Activated CD8-positive, alpha-beta memory T cell treated with anti-CD3 and anti-CD28 coated beads, Interleukin-2, amount 50 U/mL, for 48 hours (primary cell): ENCODE measurements around the gene SDK1.
"Not testable (repeated sequence)": the region's sequence is repeated elsewhere in the genome, so short reads cannot be mapped to it uniquely, and the experiment has no call there.

Experiments used
- DNase-seq: peaks from one replicate; pipeline ENCODE4 v3.0.0-alpha.2; 2020

SDK1 gene

GRCh38 chr7:4225881-4226523 lies 925.0 kb downstream of the SDK1 start:
- no peak for DNase-seq

DNA sequence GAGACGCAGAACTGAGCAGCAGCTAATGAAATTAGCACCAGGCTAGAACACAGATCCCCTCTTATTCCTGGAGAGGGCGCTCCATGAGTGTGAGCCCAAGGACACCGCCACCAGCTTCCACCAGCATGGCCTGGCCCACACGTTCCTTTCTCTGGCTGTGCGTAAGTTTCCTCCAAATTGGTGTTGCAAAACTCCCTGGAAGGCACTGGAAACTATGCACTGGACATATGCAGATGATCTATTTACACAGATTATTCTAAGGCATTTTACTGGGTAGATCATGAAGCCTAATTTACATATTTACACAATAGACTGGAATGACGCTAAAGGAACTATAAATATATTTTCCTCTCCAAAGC lies 925.5 kb downstream of the SDK1 start:
- DNase-seq: no peak

GRCh38 chr7:4227105-4228010 lies 926.3 kb downstream of the SDK1 start:
- DNase-seq: no peak

DNA sequence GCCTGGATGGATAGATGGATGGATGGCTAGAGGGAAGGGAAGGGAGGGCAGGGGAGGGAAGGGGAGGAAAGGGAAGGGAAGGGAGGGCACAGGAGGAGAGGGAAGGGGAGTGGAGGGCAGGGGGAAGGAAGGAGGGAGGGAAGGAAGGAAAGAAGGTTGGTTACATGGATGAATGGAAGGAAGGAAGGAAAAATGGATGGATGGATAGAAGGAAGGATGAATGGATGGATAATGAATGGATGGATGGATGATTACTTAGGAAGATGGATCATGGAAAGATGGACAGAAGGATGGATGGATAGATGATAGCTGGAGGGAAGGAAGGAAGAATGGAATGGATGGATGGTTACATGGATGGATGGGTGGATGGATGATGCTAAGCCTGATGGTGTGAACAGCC lies 929.3 kb downstream of the SDK1 start:
- DNase-seq: no peak

DNA sequence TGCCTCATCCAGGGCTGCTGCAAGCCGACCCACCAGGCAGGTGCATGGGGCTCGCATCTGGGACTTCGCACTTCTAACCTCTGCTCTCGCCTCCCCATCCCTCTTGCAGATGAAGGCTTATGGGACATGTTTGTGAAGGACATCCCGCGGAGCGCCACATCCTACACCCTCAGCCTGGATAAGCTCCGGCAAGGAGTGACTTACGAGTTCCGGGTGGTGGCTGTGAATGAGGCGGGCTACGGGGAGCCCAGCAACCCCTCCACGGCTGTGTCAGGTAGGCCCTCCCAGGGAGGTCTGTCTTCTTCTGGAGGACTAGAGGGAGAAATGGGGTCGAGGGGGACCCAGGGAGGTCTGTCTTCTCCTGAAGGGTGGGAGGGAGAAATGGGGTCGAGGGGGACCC lies 932.1 kb downstream of the SDK1 start:
- DNase-seq: no peak

GRCh38 chr7:4233621-4234497 lies 932.8 kb downstream of the SDK1 start:
- no peak for DNase-seq

GRCh38 chr7:4234498-4234855 lies 933.4 kb downstream of the SDK1 start:
- no peak for DNase-seq

DNA sequence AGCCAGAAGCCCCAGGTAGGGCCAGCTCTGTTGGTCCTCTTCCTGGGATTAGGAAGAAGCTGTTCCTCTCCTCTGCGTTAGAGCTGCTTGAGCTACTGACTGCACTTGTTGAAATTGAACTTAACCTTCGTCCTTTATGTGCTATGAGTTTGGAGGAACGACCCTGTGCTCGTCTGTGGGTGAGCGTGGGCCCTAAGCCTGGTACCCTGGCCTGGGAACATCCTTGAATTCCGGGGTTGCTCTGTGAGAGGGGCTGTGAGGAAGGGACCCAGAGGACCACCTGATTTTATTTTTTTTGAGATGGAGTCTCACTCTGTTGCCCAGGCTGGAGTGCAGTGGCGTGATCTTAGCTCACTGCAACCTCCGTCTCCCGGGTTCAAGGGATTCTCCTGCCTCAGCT lies 933.8 kb downstream of the SDK1 start:
- no peak for DNase-seq

DNA sequence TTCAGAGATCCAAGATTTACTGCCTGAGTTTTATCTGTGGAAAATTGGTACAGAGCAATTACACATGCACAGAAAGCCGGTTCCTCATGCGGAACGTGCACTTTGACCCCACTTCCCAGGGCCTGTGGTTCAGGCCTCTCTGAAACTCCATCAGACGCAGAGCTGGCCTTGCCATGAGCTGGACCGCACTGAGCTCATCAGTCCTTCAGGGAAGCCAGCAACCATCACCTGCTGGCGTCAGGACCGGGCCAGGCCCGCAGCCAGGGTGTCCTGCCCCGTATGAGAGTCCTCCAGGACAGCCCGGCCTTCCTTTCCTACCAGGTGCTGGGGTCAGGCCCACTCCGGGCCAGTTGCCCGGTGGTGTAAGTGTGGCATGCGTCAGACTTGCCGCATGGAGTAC lies 934.5 kb downstream of the SDK1 start:
- no peak for DNase-seq

GRCh38 chr7:4236389-4236788 lies 935.3 kb downstream of the SDK1 start:
- no peak for DNase-seq

GRCh38 chr7:4236873-4237272 lies 935.8 kb downstream of the SDK1 start:
- not testable (repeated sequence) for DNase-seq

- DNase-seq: no peak
These were observed 936.5 kb downstream of the SDK1 start for GRCh38 chr7:4237296-4238235.

DNA sequence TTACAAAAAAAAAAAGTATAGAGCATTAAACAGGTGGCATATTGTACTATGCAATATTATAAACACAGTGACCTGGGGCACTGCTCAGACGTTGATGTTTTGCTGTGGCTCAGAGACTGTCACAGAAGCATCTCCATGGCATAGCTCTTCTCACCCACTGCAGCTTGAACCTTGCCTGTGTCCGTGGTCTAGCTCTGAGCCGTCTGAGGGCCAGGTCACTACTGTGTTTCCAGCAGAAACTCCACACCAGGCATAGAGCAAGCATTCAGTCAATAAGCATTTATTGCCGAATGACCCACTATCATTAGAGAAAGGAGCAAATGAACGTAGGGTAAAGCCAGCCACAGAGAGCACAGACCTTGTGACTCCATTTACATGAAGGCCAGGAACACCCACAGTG lies 937.8 kb downstream of the SDK1 start:
- no peak for DNase-seq

- no peak for DNase-seq
These were observed 939.0 kb downstream of the SDK1 start for GRCh38 chr7:4240042-4240441.

DNA sequence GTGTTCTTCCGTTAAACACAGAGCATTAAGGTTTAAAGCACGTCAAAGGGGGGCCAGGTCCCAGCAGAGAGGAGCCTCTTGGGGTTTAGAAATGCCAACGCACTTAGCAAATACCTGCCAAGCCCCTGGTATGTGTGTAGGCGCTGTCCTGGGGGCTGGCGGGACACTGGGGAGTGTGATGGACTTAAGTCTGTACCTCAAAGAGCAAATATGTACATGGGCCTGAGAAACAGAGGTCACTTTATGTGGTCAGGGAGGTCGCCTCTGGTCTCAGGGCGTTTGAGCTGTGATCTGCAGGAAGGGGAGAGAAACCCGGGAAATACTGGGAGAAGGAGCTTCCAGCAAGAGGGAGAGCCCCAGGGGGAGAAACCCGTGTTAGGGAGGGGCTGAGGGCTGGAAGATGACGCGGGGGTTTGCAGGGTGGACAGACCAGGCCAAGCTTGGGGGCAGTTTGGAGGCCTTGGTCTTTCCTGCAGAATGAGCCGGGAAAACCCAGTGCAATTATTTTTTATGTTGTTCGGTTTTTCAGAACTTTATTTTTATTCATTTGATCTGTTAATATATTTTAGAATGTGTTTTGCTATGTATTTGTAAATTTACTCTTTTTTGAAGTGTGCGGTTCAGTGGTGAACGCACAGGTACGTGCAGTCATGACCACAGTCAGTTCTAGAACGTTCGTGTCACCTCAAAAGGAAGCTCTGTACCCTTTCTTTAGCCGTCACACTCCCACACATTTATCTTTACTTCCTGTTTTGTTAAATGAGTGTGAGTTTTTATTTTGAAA lies 939.7 kb downstream of the SDK1 start:
- DNase-seq: no peak

DNA sequence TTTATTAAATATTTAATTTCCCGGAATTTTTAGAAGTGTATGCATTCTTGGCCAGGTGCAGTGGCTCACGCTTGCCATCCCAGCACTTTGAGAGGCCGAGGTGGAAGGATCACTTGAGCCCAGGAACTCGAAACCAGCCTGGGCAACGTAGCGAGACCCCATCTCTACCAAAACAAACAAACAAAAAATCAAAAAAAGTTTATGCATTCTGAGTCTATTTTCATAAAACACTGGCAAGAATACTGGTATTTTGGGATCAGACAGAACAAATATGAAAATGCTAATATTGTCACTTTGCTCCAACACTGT lies 940.2 kb downstream of the SDK1 start:
- DNase-seq: no peak

- DNase-seq: no peak
These were observed 940.7 kb downstream of the SDK1 start for GRCh38 chr7:4241791-4242190.

DNA sequence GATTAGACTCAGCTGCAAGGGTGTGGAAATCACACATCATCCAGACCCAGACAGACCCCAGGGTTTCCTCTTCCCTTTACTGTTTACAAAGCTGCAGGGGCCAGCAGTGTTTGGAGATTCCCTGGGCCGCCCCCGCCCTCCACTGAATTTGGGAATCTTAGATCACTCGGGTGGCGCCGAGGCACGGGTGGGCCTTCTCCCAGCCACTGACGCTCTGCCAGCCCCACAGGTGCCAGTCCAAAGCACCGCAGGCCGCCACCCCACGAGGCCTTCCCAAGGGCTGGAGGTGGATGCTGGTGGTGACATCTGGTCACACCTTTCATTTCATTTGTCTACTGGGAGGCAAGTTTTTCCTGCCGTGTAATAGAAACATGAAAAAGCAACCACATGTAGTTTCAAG lies 941.7 kb downstream of the SDK1 start:
- DNase-seq: no peak

- DNase-seq: no peak
These were observed 943.0 kb downstream of the SDK1 start for GRCh38 chr7:4244041-4244440.

- DNase-seq: no peak
These were observed 943.6 kb downstream of the SDK1 start for GRCh38 chr7:4244635-4245034.

DNA sequence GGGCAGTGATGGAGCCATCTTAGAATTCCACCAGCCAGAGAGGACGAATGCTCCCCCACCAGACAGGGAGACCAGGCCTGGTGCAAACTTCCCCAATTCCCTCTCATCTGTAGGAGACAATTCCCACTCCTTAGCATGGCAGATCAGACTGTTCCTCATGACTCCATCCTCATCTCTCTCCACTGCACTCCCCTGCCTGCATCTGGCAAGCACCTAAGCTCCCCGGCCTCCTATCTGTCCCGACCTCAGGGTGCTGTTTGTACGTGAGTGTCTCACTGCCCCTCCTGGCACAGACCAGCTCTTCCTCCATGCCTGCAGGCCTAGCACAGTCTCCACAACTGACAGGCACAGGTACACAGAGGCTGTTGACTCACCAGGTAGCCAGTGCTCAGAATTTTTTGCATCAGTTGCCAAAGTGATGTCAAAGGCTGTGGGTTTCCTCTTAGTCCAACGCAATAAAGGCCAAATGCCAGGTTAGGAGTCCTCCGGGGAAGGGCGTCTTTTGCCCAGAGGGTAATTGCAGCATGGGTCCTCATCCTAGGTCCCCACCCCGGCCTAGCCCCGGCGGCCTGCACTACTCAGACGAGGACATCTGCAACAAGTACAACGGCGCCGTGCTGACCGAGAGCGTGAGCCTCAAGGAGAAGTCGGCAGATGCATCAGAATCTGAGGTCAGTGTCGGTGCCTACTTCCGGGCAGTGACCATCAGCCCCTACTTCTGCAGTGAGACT lies 944.2 kb downstream of the SDK1 start:
- no peak for DNase-seq
